Measurements from ENCODE around the gene BRD4. TPM values are rescaled to one million over a fixed set of nuclear protein-coding genes. Genes with fewer than 3 reads are reported as not detected.

The BRD4 gene
- total and polyA plus RNA-seq, 2 donors (not counting 3 experiments of a cell fraction or from before 2014, with no cell fraction given): 14.9 to 125 TPM

DNA sequence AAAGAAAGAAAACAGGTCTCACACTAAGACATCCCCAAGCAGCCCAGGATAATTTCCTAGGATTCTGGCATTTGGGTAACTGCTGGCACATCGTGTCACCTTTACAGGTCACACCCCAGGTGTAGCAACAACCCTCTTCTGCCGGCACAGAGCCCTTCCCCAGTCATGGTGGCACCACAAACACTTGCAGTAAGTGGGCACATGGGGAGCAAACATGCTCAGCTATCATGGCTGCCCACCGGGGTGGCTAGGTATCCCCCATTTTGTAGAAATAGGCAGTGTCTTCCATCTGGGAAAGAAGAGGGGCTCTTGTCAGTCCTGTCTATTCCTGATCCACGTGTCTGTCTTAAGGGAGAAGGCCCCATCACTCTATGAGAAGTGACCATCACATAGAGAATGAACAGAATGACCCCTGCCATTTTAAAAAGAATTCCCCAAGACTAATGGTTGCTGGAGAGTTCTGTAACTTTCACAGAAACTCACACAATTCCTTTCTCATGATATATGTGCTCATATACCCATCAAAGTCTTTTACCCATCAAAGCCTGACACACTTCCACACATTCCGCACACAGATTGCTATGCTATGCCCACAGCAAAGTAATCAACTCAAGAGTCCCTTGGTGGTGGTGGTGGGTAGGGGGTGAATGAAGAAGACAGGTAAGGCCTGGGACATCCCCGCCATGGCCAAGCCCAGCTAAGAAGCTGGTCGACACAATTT is 33.3 kb downstream of the BRD4 start:
- no peak for FAIRE-seq
- Histone ChIP-seq H3K9me3 (replicated peaks; ENCODE audit: control insufficient read depth, insufficient read depth, low read length) (no peaks in the 10 kb centered on the region), H3K27ac (ENCODE audit: insufficient read depth, low read depth, low read length) (no peak overlapping the region), H2AFZ (ENCODE audit: low read depth, low read length) (no peak overlapping the region), H3K4me1 (ENCODE audit: control insufficient read depth, extremely low read depth, insufficient read depth, low read length) (peaks cover 2% of the 10 kb centered on the region), H3K4me2 (ENCODE audit: insufficient read depth, low read length) (no peak overlapping the region), H3K9ac (replicated peaks; ENCODE audit: extremely low read depth, insufficient read depth, low read length) (no peak overlapping the region), H3K79me2 (ENCODE audit: control insufficient read depth, insufficient read depth, low read length) (peaks cover 98% of the 10 kb centered on the region), H3K4me3 (replicated peaks in 1 of 3; ENCODE audit: insufficient read depth in 1 of 3, low read depth in 1 of 3, low read length in 3 of 3) (no peak overlapping the region), H3K9me1 (replicated peaks; ENCODE audit: control insufficient read depth, extremely low read depth, insufficient read depth, low read length) (no peaks in the 10 kb centered on the region), H4K20me1 (replicated peaks; ENCODE audit: control insufficient read depth, extremely low read depth, insufficient read depth, low read length) (peaks cover 19% of the 10 kb centered on the region), H3K27me3 (ENCODE audit: control insufficient read depth in 2 of 2, insufficient read depth in 2 of 2, low read length in 2 of 2) (no peaks in the 10 kb centered on the region), H3K36me3 (ENCODE audit: control insufficient read depth in 2 of 2, extremely low read depth in 1 of 2, insufficient read depth in 2 of 2, low read length in 2 of 2) (no peaks in the 10 kb centered on the region)
- BruUV-seq (replicated peaks): no TSS peak
- intact Hi-C loops (cut with micrococcal nuclease) (no loop called here), dilution Hi-C loops (cut with MboI; ENCODE audit: extremely low pct_ligation_motif_present, low sequenced_read_pairs) (no loop called here)
- POLR2A ChIA-PET: no interaction called here
- TF ChIP-seq, protein P1, sequence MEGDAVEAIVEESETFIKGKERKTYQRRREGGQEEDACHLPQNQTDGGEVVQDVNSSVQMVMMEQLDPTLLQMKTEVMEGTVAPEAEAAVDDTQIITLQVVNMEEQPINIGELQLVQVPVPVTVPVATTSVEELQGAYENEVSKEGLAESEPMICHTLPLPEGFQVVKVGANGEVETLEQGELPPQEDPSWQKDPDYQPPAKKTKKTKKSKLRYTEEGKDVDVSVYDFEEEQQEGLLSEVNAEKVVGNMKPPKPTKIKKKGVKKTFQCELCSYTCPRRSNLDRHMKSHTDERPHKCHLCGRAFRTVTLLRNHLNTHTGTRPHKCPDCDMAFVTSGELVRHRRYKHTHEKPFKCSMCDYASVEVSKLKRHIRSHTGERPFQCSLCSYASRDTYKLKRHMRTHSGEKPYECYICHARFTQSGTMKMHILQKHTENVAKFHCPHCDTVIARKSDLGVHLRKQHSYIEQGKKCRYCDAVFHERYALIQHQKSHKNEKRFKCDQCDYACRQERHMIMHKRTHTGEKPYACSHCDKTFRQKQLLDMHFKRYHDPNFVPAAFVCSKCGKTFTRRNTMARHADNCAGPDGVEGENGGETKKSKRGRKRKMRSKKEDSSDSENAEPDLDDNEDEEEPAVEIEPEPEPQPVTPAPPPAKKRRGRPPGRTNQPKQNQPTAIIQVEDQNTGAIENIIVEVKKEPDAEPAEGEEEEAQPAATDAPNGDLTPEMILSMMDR (IDR thresholded peaks at IDR 0.05; ENCODE audit: extremely low read depth in 1 of 2, insufficient read depth in 1 of 2, low read depth in 1 of 2, low read length in 2 of 2): no peak
- TF ChIP-seq POLR2A (IDR thresholded peaks at IDR 0.05; ENCODE audit: low read depth, low read length) (no peak), GATA2 (IDR thresholded peaks at IDR 0.05; ENCODE audit: insufficient read depth, insufficient read length, low read depth, low read length) (no peak), POLR2AphosphoS5 (IDR thresholded peaks at IDR 0.05; ENCODE audit: insufficient read depth, low read depth, low read length) (no peak), MAX (IDR thresholded peaks at IDR 0.05; ENCODE audit: insufficient read depth, insufficient read length) (no peak), MYC (IDR thresholded peaks at IDR 0.05; ENCODE audit: low read depth, low read length) (no peak), JUN (IDR thresholded peaks at IDR 0.05; ENCODE audit: borderline replicate concordance, insufficient read depth, insufficient read length, low read depth) (no peak), FOS (IDR thresholded peaks at IDR 0.05; ENCODE audit: borderline replicate concordance, insufficient read depth, low read length) (no peak), EZH2 (IDR thresholded peaks at IDR 0.05; ENCODE audit: borderline replicate concordance, low read depth, low read length, severe bottlenecking) (no peak)
- DNase-seq (ENCODE audit: low read depth, low spot score): no peak
- CTCF ChIA-PET: interaction anchor here (1.2 to 2.5 kb wide), 3 partner anchors 10 to 18 kb away, joined by 4 to 5 read pairs (median 4); no protein-coding TSS in a partner anchor
